GM12878 (cell line): ENCODE results near the gene KCNJ14.

Experiments used
- CREM ChIP-seq: IDR thresholded peaks from 2 replicates; pipeline ENCODE4 v1.6.1; 2014; ENCODE audit warnings: antibody characterized with exemption, low read depth
- SREBF1 ChIP-seq: IDR thresholded peaks from 2 replicates; pipeline ENCODE4 v1.6.1; 2012; ENCODE audit warnings: mild to moderate bottlenecking, low read length
- TF ChIP-seq, protein P1 (sequence below), 3 experiments: IDR thresholded peaks in 2 of 3; conservative IDR thresholded peaks in 1 of 3; 2 replicates each; pipeline ENCODE4 v1.5.1; 2011; ENCODE audit warnings: low read depth in 3 of 3, low read length in 3 of 3, mild to moderate bottlenecking in 3 of 3, control low read depth in 2 of 3, moderate library complexity in 2 of 3, inconsistent platforms in 1 of 3, mixed read lengths in 1 of 3; ENCODE audit not compliant: control insufficient read depth in 2 of 3, insufficient read depth in 1 of 3; ENCODE audit errors: extremely low read depth in 1 of 3

DNA sequence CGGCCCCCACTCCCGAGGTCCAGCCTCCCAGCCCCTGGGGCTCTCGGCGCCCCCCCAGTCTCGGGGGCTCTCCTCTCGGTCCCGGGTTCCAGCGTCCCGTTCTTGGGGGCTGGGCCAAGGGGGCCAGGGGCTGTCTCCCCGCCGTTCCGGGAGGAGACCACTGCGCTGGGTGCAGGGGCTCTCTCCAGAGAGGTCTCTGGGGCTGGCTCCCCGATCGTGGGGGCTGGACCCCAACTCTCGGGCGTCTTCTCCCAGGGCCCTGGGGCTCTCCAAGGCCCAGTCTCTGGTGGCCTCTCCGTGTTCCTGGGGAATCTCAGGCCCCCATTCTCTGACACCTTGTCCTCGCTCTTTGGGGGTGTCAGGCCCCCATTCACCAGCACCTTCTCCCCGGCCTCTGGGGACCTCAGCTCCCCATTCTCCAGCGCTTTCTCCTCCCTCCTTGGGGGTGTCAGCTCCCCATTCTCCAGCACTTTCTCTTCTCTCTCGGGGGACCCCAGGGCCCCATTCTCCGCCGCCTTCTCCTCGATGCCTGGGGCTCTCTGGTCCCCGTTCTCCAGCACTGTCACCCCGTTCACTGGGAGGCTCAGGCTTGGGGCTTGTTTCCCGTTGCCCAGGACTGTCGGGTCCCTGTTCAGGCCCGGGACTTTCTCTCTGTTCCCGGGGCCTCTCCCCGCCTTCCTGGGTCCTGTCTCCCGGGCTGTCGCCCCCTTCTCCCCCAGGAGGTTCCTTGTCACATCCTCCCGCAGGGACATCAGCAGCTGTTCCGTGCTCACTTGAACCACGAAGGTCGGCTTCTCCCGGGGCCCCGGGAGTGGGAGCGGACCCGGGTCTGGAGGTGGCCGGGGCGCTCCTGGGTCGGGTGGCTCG lies 42.6 kb downstream of the KCNJ14 start:
- TF ChIP-seq, protein P1, sequence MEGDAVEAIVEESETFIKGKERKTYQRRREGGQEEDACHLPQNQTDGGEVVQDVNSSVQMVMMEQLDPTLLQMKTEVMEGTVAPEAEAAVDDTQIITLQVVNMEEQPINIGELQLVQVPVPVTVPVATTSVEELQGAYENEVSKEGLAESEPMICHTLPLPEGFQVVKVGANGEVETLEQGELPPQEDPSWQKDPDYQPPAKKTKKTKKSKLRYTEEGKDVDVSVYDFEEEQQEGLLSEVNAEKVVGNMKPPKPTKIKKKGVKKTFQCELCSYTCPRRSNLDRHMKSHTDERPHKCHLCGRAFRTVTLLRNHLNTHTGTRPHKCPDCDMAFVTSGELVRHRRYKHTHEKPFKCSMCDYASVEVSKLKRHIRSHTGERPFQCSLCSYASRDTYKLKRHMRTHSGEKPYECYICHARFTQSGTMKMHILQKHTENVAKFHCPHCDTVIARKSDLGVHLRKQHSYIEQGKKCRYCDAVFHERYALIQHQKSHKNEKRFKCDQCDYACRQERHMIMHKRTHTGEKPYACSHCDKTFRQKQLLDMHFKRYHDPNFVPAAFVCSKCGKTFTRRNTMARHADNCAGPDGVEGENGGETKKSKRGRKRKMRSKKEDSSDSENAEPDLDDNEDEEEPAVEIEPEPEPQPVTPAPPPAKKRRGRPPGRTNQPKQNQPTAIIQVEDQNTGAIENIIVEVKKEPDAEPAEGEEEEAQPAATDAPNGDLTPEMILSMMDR (IDR thresholded peaks at IDR 0.05 in 2 of 3, conservative IDR thresholded peaks at IDR 0.05 in 1 of 3; ENCODE audit: control insufficient read depth in 2 of 3, extremely low read depth in 1 of 3, insufficient read depth in 1 of 3, low read depth in 3 of 3, low read length in 3 of 3), result no peak
- TF ChIP-seq SREBF1 (no peak), CREM (no peak)
